Lower leg skin (tissue), 3 donors: ENCODE results near the gene PALM.

Source experiments
- POLR2A ChIP-seq, 2 donors: fragments of 450-650 bp; IDR thresholded peaks; one replicate each; pipeline ENCODE4 v1.6.1; 2016 to 2017; ENCODE audit warnings: antibody characterized with exemption in 2 of 2, mild to moderate bottlenecking in 1 of 2, moderate library complexity in 1 of 2
- TF ChIP-seq, protein P1 (sequence below), 3 donors: fragments of 450-650 bp; IDR thresholded peaks; one replicate each; pipeline ENCODE4 v1.5.1; 2016; ENCODE audit warnings: antibody characterized with exemption in 3 of 3, mild to moderate bottlenecking in 3 of 3, moderate library complexity in 2 of 3

DNA sequence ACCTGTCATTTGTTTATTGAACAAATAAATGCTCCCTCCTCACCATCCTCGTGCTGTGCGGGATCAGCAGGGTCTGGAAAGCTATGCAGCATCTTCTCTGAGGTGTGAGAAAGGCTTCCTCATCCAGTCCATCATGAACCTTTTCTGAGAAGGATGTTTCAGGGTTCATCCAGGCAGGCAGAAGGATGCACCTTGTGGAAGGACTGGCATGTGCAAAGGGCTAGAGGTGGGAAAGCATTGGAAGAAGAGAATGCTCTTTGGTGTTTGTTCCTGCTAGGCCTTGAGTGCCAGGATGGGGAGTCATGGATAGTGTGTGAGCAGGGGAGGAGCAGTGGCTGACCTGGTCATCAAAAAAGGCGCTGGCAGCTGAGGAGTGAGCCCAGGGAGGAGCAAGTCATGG, 6.6 kb downstream of the PALM start:
- TF ChIP-seq, protein P1, sequence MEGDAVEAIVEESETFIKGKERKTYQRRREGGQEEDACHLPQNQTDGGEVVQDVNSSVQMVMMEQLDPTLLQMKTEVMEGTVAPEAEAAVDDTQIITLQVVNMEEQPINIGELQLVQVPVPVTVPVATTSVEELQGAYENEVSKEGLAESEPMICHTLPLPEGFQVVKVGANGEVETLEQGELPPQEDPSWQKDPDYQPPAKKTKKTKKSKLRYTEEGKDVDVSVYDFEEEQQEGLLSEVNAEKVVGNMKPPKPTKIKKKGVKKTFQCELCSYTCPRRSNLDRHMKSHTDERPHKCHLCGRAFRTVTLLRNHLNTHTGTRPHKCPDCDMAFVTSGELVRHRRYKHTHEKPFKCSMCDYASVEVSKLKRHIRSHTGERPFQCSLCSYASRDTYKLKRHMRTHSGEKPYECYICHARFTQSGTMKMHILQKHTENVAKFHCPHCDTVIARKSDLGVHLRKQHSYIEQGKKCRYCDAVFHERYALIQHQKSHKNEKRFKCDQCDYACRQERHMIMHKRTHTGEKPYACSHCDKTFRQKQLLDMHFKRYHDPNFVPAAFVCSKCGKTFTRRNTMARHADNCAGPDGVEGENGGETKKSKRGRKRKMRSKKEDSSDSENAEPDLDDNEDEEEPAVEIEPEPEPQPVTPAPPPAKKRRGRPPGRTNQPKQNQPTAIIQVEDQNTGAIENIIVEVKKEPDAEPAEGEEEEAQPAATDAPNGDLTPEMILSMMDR (IDR thresholded peaks at IDR 0.05) = no peak
- TF ChIP-seq POLR2A (IDR thresholded peaks at IDR 0.05) = no peak
